ENCODE data around the gene KCNC3. TPM values are rescaled to one million over a fixed set of nuclear protein-coding genes. Genes with fewer than 3 reads are reported as not detected.
"Not testable (repeated sequence)": the region's sequence is repeated elsewhere in the genome, so short reads cannot be mapped to it uniquely, and the experiment has no call there.

Gene KCNC3
- total and polyA plus RNA-seq, 2 experiments from 2014 or later = 0.40 to 1.6 TPM

DNA sequence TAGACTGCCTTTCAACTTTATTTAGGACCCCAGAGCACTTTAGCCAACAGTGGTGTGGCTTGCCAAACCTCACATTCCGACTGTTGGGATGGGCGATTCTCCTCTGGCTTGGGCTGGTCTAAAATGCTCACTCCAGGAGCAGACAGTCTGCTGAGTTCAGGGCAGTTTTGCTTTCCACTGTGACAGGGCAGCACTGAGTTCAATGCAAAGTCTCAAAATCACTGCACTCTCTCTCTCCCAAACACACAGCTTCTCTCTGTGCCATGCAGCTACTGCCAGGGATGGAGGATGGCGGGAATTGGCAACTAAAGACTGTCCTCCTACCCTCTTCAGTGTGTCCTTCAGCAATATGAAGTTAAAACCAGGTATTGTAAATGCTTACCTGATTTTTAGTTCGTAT, 23.1 kb upstream of the KCNC3 start:
- Histone ChIP-seq H2AFZ (no peak overlapping the region), H3K36me3 (replicated peaks; ENCODE audit: insufficient read depth, low read depth) (no peaks in the 10 kb centered on the region), H3K4me1 (ENCODE audit: insufficient read depth) (no peaks in the 10 kb centered on the region), H3K9me3 (ENCODE audit: low read depth) (no peaks in the 10 kb centered on the region), H3K4me3 (no peak overlapping the region), H4K20me1 (ENCODE audit: insufficient read depth, poor library complexity, severe bottlenecking) (no peaks in the 10 kb centered on the region), H3K9me2 (replicated peaks; ENCODE audit: insufficient read depth) (no peaks in the 10 kb centered on the region), H3K79me2 (no peaks in the 10 kb centered on the region), H3K4me2 (no peak overlapping the region), H3K27me3 (no peaks in the 10 kb centered on the region), H3K27ac (no peak overlapping the region)
- TF ChIP-seq EZH2phosphoT487 (IDR thresholded peaks at IDR 0.05; ENCODE audit: low read depth, severe bottlenecking, unreplicated experiment) = no peak
- TF ChIP-seq, protein P1, sequence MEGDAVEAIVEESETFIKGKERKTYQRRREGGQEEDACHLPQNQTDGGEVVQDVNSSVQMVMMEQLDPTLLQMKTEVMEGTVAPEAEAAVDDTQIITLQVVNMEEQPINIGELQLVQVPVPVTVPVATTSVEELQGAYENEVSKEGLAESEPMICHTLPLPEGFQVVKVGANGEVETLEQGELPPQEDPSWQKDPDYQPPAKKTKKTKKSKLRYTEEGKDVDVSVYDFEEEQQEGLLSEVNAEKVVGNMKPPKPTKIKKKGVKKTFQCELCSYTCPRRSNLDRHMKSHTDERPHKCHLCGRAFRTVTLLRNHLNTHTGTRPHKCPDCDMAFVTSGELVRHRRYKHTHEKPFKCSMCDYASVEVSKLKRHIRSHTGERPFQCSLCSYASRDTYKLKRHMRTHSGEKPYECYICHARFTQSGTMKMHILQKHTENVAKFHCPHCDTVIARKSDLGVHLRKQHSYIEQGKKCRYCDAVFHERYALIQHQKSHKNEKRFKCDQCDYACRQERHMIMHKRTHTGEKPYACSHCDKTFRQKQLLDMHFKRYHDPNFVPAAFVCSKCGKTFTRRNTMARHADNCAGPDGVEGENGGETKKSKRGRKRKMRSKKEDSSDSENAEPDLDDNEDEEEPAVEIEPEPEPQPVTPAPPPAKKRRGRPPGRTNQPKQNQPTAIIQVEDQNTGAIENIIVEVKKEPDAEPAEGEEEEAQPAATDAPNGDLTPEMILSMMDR (IDR thresholded peaks at IDR 0.05; ENCODE audit: poor library complexity) = no peak
- TF ChIP-seq EZH2 (IDR thresholded peaks at IDR 0.05; ENCODE audit: borderline replicate concordance) = no peak
- no peak for DNase-seq (ENCODE audit: low spot score)
- WGBS (ENCODE audit: low lambda C conversion rate, missing lambda C conversion rate) = 76% methylated on average over 4 of the region's 4 CpGs

DNA sequence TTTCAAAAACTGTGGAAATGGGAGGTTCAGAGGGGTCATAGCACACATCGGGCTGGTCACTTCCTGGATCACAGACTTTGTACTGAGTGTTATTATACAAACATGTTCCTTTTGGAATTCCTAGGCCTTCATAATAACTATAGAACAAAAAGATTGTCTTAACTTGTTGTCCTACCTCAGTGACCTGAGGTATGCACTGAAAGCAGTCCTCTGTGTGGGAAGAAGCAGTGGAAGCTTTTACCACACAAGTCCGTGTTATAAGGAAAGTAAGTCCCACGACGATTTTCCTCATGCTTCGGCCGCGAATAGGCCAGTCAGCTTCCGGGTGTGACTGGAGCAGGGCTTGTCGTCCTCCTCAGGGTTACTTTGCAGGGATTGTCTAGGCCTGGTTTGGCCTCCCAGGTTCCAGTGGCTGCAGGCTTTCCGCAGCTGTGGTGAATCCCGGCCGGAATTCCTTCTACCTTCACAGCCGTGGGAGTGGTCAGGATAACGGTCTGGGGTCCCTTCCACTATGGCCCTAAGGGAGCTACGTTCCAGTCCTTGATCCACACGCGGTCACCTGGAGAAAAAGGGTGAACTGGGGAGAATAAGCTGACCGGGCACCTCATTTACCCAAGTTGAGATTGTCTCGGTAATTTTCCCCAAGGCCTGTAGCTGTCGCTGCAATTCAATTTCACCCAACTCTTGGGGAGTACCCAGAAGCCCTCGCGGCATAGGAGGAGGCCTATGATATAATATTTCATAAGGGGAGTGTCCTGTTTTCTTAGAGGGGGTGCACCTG, 20.3 kb upstream of the KCNC3 start:
- no peaks in the 10 kb centered on the region for H3K36me3 ChIP-seq (replicated peaks; ENCODE audit: insufficient read depth, low read depth)
- no peak overlapping the region for H3K27ac ChIP-seq
- no peaks in the 10 kb centered on the region for H3K9me3 ChIP-seq (ENCODE audit: low read depth)
- H2AFZ ChIP-seq = no peak overlapping the region
- H3K4me3 ChIP-seq = no peak overlapping the region
- no peaks in the 10 kb centered on the region for H3K79me2 ChIP-seq
- H3K4me1 ChIP-seq (ENCODE audit: insufficient read depth) = no peaks in the 10 kb centered on the region
- TF ChIP-seq EZH2phosphoT487 (IDR thresholded peaks at IDR 0.05; ENCODE audit: low read depth, severe bottlenecking, unreplicated experiment) = no peak
- TF ChIP-seq, protein P1 (IDR thresholded peaks at IDR 0.05; ENCODE audit: poor library complexity) = no peak
- no peak overlapping the region for H3K4me2 ChIP-seq
- no peak for DNase-seq (ENCODE audit: low spot score)
- WGBS (ENCODE audit: low lambda C conversion rate, missing lambda C conversion rate) = 85% methylated on average over 22 of the region's 22 CpGs
- H4K20me1 ChIP-seq (ENCODE audit: insufficient read depth, poor library complexity, severe bottlenecking) = no peaks in the 10 kb centered on the region
- no peaks in the 10 kb centered on the region for H3K27me3 ChIP-seq
- no peaks in the 10 kb centered on the region for H3K9me2 ChIP-seq (replicated peaks; ENCODE audit: insufficient read depth)

DNA sequence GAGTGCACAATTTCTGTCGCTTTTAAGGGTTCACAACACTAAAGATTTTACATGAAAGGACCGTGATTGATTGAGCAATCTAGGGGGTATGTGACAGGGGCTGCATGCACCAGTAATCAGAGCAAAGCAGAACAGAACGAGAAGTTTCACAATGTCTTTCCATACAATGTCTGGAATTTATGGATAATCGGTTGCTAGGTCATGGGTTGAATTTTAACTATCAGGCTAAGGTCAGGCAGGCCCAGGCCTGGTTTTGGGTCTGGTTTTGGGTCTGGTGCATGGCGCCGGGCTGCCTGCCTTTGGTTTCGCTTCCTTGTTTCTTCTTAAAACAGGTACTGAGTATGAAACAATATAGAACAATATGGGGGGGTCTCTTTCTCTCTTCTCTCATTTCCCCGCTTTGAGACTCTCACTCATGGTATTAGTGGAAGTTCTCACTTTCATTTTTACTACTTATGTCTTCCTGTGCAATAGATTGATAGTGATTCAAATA, 18.0 kb upstream of the KCNC3 start:
- H3K27ac ChIP-seq = not testable (repeated sequence)

DNA sequence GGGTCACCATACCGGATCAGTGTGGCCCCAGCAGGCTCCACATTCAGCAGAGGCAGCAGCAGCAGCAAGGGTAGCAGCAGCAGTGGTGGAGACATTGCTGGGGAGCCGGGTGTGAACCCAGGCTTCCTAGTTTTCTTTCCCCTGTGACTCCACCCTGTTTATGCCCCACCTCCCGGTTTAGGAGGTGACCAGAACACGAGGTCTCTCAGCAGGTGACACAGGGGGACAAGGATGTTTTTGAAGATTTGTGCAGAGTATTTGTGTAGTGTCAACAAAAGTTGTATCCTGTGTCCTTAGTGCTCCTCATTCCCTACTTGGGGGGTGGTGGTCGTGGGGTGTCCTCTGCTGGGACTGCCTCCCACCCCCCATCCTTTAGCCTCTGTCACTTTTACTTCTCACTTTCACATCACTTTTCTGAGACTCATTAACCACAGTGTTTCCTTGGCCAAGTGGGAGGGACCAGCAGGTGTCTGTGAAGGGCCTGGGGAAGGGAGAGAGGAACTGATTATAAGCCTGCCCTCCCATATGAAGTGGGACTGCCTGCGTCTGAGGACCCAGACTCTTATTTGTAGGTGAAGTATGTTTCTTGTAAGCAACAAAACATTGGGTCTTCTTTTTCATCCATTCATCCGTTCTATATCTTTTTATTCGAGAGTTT, 15.6 kb upstream of the KCNC3 start:
- Histone ChIP-seq H3K27me3 (no peaks in the 10 kb centered on the region), H3K79me2 (no peaks in the 10 kb centered on the region), H3K9me3 (ENCODE audit: low read depth) (no peaks in the 10 kb centered on the region), H2AFZ (no peak overlapping the region), H3K4me1 (ENCODE audit: insufficient read depth) (no peaks in the 10 kb centered on the region), H3K4me3 (no peak overlapping the region), H3K9me2 (replicated peaks; ENCODE audit: insufficient read depth) (no peaks in the 10 kb centered on the region), H4K20me1 (ENCODE audit: insufficient read depth, poor library complexity, severe bottlenecking) (no peaks in the 10 kb centered on the region), H3K4me2 (no peak overlapping the region), H3K27ac (no peak overlapping the region), H3K36me3 (replicated peaks; ENCODE audit: insufficient read depth, low read depth) (no peaks in the 10 kb centered on the region)
- no peak for DNase-seq (ENCODE audit: low spot score)
- TF ChIP-seq, protein P1 (IDR thresholded peaks at IDR 0.05; ENCODE audit: poor library complexity) = no peak
- no peak for TF ChIP-seq EZH2 (IDR thresholded peaks at IDR 0.05; ENCODE audit: borderline replicate concordance)
- no peak for TF ChIP-seq EZH2phosphoT487 (IDR thresholded peaks at IDR 0.05; ENCODE audit: low read depth, severe bottlenecking, unreplicated experiment)
- 90% methylated on average over 8 of the region's 8 CpGs for WGBS (ENCODE audit: low lambda C conversion rate, missing lambda C conversion rate)

More for the DNA sequence above, 18.0 kb upstream of the KCNC3 start:
- not testable (repeated sequence) for H3K4me2 ChIP-seq; H3K36me3 ChIP-seq (replicated peaks; ENCODE audit: insufficient read depth, low read depth); H3K9me3 ChIP-seq (ENCODE audit: low read depth); H3K79me2 ChIP-seq; H4K20me1 ChIP-seq (ENCODE audit: insufficient read depth, poor library complexity, severe bottlenecking); DNase-seq (ENCODE audit: low spot score); H3K27me3 ChIP-seq; H3K4me3 ChIP-seq; H2AFZ ChIP-seq; H3K4me1 ChIP-seq (ENCODE audit: insufficient read depth); H3K9me2 ChIP-seq (replicated peaks; ENCODE audit: insufficient read depth)
- WGBS (ENCODE audit: low lambda C conversion rate, missing lambda C conversion rate) = 65% methylated on average over 8 of the region's 8 CpGs
